ENCODE measurements around the gene KCNQ1. TPM values are rescaled to one million over a fixed set of nuclear protein-coding genes. Genes with fewer than 3 reads are reported as not detected.
"Not testable (repeated sequence)": the region's sequence is repeated elsewhere in the genome, so short reads cannot be mapped to it uniquely, and the experiment has no call there.

KCNQ1 gene
- total RNA-seq, 2 donors from 2014 or later: 51.4 to 55.8 TPM

- H3K9ac ChIP-seq (ENCODE audit: low read depth in 2 of 2, low read length in 2 of 2): no peak overlapping the region
Observed at GRCh38 chr11:2483426-2483825, 38.6 kb downstream of the KCNQ1 start.

GRCh38 chr11:2484576-2485125 is 39.8 kb downstream of the KCNQ1 start:
- TF ChIP-seq CTCF (IDR thresholded peaks at IDR 0.05): no peak
- intact Hi-C loops (cut with DNase I): no loop called here
- H3K9ac ChIP-seq (ENCODE audit: low read depth in 2 of 2, low read length in 2 of 2): no peak overlapping the region
- H3K4me3 ChIP-seq: no peak overlapping the region
- H3K27me3 ChIP-seq: no peaks in the 10 kb centered on the region
- no peaks in the 10 kb centered on the region for H3K36me3 ChIP-seq
- no peak for DNase-seq
- no peaks in the 10 kb centered on the region for H3K9me3 ChIP-seq
- no peaks in the 10 kb centered on the region for H3K4me1 ChIP-seq
- no peak overlapping the region for H3K27ac ChIP-seq

More at GRCh38 chr11:2483426-2483825, 38.6 kb downstream of the KCNQ1 start:
- no peaks in the 10 kb centered on the region for H3K9me3 ChIP-seq
- H3K4me3 ChIP-seq: no peak overlapping the region
- intact Hi-C loops (cut with DNase I): no loop called here
- no peak for DNase-seq
- no peaks in the 10 kb centered on the region for H3K4me1 ChIP-seq
- no peak for TF ChIP-seq CTCF (IDR thresholded peaks at IDR 0.05)
- no peaks in the 10 kb centered on the region for H3K36me3 ChIP-seq
- H3K27me3 ChIP-seq: no peaks in the 10 kb centered on the region
- H3K27ac ChIP-seq: no peak overlapping the region

- Histone ChIP-seq H3K4me1 (no peaks in the 10 kb centered on the region), H3K36me3 (no peaks in the 10 kb centered on the region), H3K9me3 (no peaks in the 10 kb centered on the region), H3K4me3 (no peak overlapping the region), H3K9ac (ENCODE audit: low read depth in 2 of 2, low read length in 2 of 2) (no peak overlapping the region), H3K27ac (no peak overlapping the region), H3K27me3 (no peaks in the 10 kb centered on the region)
- DNase-seq: no peak
- TF ChIP-seq CTCF (IDR thresholded peaks at IDR 0.05): no peak
- intact Hi-C loops (cut with DNase I): no loop called here
Observed at GRCh38 chr11:2488004-2488403, 43.2 kb downstream of the KCNQ1 start.

- Histone ChIP-seq H3K4me1 (no peaks in the 10 kb centered on the region), H3K9me3 (no peaks in the 10 kb centered on the region), H3K36me3 (no peaks in the 10 kb centered on the region), H3K27ac (no peak overlapping the region), H3K27me3 (no peaks in the 10 kb centered on the region), H3K9ac (ENCODE audit: low read depth in 2 of 2, low read length in 2 of 2) (no peak overlapping the region), H3K4me3 (no peak overlapping the region)
- TF ChIP-seq CTCF (IDR thresholded peaks at IDR 0.05): no peak
- intact Hi-C loops (cut with DNase I): no loop called here
- DNase-seq: no peak
Observed at GRCh38 chr11:2489083-2489482, 44.3 kb downstream of the KCNQ1 start.

GRCh38 chr11:2497951-2498350 is 53.1 kb downstream of the KCNQ1 start:
- H3K4me1 ChIP-seq; intact Hi-C loops (cut with DNase I); H3K4me3 ChIP-seq; H3K36me3 ChIP-seq; H3K27me3 ChIP-seq; DNase-seq; H3K9ac ChIP-seq (ENCODE audit: low read depth in 2 of 2, low read length in 2 of 2); H3K27ac ChIP-seq; H3K9me3 ChIP-seq: not testable (repeated sequence)

GRCh38 chr11:2498750-2499149 is 53.9 kb downstream of the KCNQ1 start:
- Histone ChIP-seq H3K4me3 (no peak overlapping the region), H3K36me3 (no peaks in the 10 kb centered on the region), H3K27me3 (no peaks in the 10 kb centered on the region), H3K27ac (no peak overlapping the region), H3K9ac (ENCODE audit: low read depth in 2 of 2, low read length in 2 of 2) (no peak overlapping the region), H3K9me3 (no peaks in the 10 kb centered on the region), H3K4me1 (no peaks in the 10 kb centered on the region)
- no peak for TF ChIP-seq CTCF (IDR thresholded peaks at IDR 0.05)
- intact Hi-C loops (cut with DNase I): no loop called here
- no peak for DNase-seq
